MCF 10A (cell line): ENCODE data around the gene CKB. TPM values are rescaled to one million over a fixed set of nuclear protein-coding genes. Genes with fewer than 3 reads are reported as not detected.

Source experiments
- BruUV-seq: library from RNA; stranded (reverse); fragments of 400-500 nt; replicated peaks from 2 replicates; lab custom pipeline; 2021; lab: Mats Ljungman, UMichigan
- CTCF ChIA-PET: fragments of 300-600 bp; sonication (Branson Sonifier 250); formaldehyde crosslinking; extraction: SDS; loops from one replicate; lab custom pipeline; 2021; ENCODE audit warnings: antibody characterized with exemption, inconsistent platforms; lab: Yijun Ruan, JAX
- POLR2A ChIA-PET: fragments of 300-600, 350-650 bp; sonication (Branson Sonifier 250); formaldehyde crosslinking; extraction: SDS; loops from one replicate; lab custom pipeline; 2020; ENCODE audit warnings: antibody characterized with exemption, inconsistent platforms; lab: Yijun Ruan, JAX
- DNase-seq: peaks from one replicate; pipeline ENCODE4 v3.0.0-alpha.2; 2018; ENCODE audit not compliant: unreplicated experiment
- H3K27ac Mint-ChIP-seq: one replicate; pipeline ENCODE4 v1.8.0; 2022; ENCODE audit warnings: mild to moderate bottlenecking, low read depth, mixed read lengths; ENCODE audit not compliant: unreplicated experiment
- H3K27me3 Mint-ChIP-seq: one replicate; pipeline ENCODE4 v1.8.0; 2022; ENCODE audit warnings: mixed read lengths; ENCODE audit not compliant: insufficient read depth, unreplicated experiment
- H3K36me3 Mint-ChIP-seq: one replicate; pipeline ENCODE4 v1.8.0; 2022; ENCODE audit warnings: mild to moderate bottlenecking, moderate library complexity, mixed read lengths; ENCODE audit not compliant: insufficient read depth, unreplicated experiment
- H3K4me1 Mint-ChIP-seq: one replicate; pipeline ENCODE4 v1.8.0; 2022; ENCODE audit warnings: mixed read lengths; ENCODE audit not compliant: insufficient read depth, unreplicated experiment
- H3K4me3 Mint-ChIP-seq: one replicate; pipeline ENCODE4 v1.8.0; 2022; ENCODE audit warnings: mild to moderate bottlenecking, moderate library complexity, mixed read lengths; ENCODE audit not compliant: unreplicated experiment
- H3K9me3 Mint-ChIP-seq: one replicate; pipeline ENCODE4 v1.8.0; 2022; ENCODE audit warnings: mixed read lengths; ENCODE audit not compliant: unreplicated experiment
- CTCF ChIP-seq: fragments of 200-600 bp; IDR thresholded peaks from one replicate; pipeline ENCODE4 v1.8.0; 2022; ENCODE audit warnings: antibody characterized with exemption, mild to moderate bottlenecking; ENCODE audit not compliant: unreplicated experiment
- intact Hi-C: fragments of 100-400 bp; cut with micrococcal nuclease; formaldehyde crosslinking; loops from 2 replicates; pipeline ENCODE4 v1.14.1; 2022
- total RNA-seq: library from RNA; stranded (reverse); gene quantifications from 2 replicates; pipeline ENCODE4 v1.2.3, GENCODE V29; 2022

The CKB gene
- total RNA-seq, 1 experiment from 2014 or later, result 8.5 TPM

GRCh38 chr14:103563844-103564505, 41.3 kb upstream of the CKB start:
- no TSS peak for BruUV-seq
- H3K4me1 Mint-ChIP-seq, result peaks cover 19% of the 10 kb centered on the region
- peak overlapping the region; percentile 93 for H3K4me3 Mint-ChIP-seq
- no peaks in the 10 kb centered on the region for H3K9me3 Mint-ChIP-seq
- DNase-seq, result no peak
- peak overlapping the region; percentile 85 for H3K27ac Mint-ChIP-seq
- H3K36me3 Mint-ChIP-seq, result peaks cover 29% of the 10 kb centered on the region
- TF ChIP-seq CTCF, result no peak
- POLR2A ChIA-PET, result interaction anchor here (0.6 to 5.2 kb wide), 11 partner anchors 8 to 318 kb away, joined by 3 to 65 read pairs (median 6); partner anchors contain the start of genes EIF5, KLC1 and TRMT61A
- no peaks in the 10 kb centered on the region for H3K27me3 Mint-ChIP-seq
- CTCF ChIA-PET, result interaction anchor here (0.6 to 2.0 kb wide), 6 partner anchors 9 to 68 kb away, joined by 3 to 6 read pairs (median 4); no protein-coding TSS in a partner anchor
- intact Hi-C loops, result no loop called here

DNA sequence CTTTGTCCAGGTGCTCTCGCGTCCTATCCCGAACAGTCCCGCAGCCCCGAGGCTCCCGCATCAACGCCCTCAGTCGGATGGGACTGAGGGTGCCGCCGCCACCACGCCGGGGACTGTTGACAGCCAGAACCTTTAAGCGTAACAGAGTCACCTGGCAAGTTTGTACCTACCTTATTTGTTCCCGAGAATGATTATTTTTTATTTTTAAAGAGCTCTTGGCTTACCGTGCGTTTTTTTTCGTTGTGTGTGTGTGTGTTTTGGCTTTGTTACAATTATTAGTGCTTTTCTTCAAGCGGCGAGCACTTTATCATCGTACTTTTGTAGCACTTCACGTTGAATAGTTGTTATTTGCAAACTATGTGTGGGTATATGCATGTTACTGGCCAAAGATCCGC, 40.6 kb upstream of the CKB start:
- H3K4me1 Mint-ChIP-seq, result peaks cover 19% of the 10 kb centered on the region
- H3K36me3 Mint-ChIP-seq, result peaks cover 36% of the 10 kb centered on the region
- ChIA-PET POLR2A (interaction anchor here (0.7 to 5.2 kb wide), 12 partner anchors 8 to 358 kb away, joined by 3 to 65 read pairs (median 6); partner anchors contain the start of genes KLC1 and TRMT61A), CTCF (interaction anchor here (0.7 to 1.5 kb wide), 2 partner anchors 10 to 13 kb away, joined by 3 to 4 read pairs; no protein-coding TSS in a partner anchor)
- no peak for TF ChIP-seq CTCF
- H3K27ac Mint-ChIP-seq, result peak overlapping the region; percentile 85
- no peaks in the 10 kb centered on the region for H3K27me3 Mint-ChIP-seq
- intact Hi-C loops, result no loop called here
- H3K9me3 Mint-ChIP-seq, result no peaks in the 10 kb centered on the region
- TSS peak; percentile 71 for BruUV-seq
- no peak for DNase-seq
- H3K4me3 Mint-ChIP-seq, result peak overlapping the region; percentile 93

DNA sequence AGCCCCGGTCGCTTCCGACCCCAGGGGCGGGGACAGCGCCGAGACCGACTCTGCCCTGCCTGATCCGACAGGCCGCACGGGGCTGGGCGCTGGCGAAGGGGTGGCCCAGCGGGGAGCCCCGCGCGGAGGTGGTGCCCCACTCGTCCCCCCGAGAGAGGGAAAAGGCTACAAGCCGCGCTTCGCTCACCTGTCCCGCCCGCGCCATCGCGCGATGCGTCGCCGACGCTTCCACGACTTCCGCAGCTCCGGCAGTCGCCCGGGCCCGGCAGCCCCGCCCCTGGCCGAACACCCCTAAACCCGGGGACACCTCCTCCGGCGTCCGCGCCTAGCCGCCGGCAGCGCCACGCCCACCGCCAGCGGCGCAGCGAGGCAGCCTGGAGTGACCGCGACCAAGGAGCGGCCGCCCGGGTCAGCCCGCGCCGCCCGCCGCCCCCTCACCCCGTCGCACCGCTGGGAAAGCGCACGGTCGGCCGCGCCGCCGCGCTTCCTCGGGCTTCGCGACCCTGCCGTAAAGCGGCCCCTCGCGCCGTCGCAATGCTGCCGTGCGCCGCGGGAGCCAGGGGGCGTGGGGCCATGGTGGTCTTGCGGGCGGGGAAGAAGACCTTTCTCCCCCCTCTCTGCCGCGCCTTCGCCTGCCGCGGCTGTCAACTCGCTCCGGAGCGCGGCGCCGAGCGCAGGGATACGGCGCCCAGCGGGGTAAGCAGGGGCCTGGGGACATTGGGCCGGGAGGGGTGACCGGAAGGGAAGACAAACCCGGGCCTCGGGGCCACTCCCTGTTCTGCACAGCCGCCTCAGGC, 40.0 kb upstream of the CKB start, which contains the start of the genes BAG5 and COA8:
Gene BAG5, minus strand, starts transcription at position 229 of the 797 bp plus-strand sequence. CDS start 1,493 bp downstream, outside the sequence.
Gene COA8, plus strand, starts transcription at position 532 of the 797 bp plus-strand sequence. Its CDS starts 42 bp downstream, at position 574.
- H3K4me1 Mint-ChIP-seq, result peaks cover 19% of the 10 kb centered on the region
- CTCF ChIA-PET, result interaction anchor here (0.6 to 2.0 kb wide), 4 partner anchors 10 to 550 kb away, joined by 3 to 10 read pairs (median 5); no protein-coding TSS in a partner anchor
- POLR2A ChIA-PET, result interaction anchor here (0.8 to 5.2 kb wide), 20 partner anchors 9 to 358 kb away, joined by 3 to 65 read pairs (median 5); partner anchors contain the start of genes EIF5, KLC1, TRMT61A and XRCC3
- intact Hi-C loops, result no loop called here
- H3K27ac Mint-ChIP-seq, result peak within 1 kb of the TSS; percentile 85
- DNase-seq, result peak; percentile 74
- H3K27me3 Mint-ChIP-seq, result no peaks in the 10 kb centered on the region
- BruUV-seq, result no TSS peak
- H3K4me3 Mint-ChIP-seq, result peak within 1 kb of the TSS; percentile 93
- peaks cover 37% of the 10 kb centered on the region for H3K36me3 Mint-ChIP-seq
- H3K9me3 Mint-ChIP-seq, result no peaks in the 10 kb centered on the region
- TF ChIP-seq CTCF, result no peak
